ENCODE results near the gene BARHL1.

BARHL1 gene

DNA sequence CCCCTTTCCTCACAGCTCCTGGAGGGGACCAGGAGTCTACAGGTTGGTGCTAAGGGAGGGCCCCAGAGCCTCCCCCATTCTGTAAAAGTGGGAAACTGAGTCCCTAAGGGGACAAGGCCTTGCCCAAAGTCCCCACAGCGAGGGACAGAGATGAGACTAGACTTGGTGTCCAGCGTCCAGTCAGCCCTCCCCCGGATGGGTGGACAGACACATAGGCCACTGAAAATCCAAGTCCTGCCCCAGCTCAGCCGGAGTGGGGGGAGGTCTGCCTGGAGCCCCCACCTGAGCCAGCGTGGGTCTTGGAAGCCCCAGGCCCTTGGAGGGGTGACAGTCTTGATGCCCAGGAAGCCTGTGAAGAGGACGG is 5.2 kb downstream of the BARHL1 start:
- no peak for DNase-seq (ENCODE audit: low read depth, low spot score)
- POLR2A ChIA-PET, result no interaction called here
- CTCF ChIA-PET, result no interaction called here
- no peak overlapping the region for H3K4me3 ChIP-seq (ENCODE audit: low read depth, low read length)
- TF ChIP-seq, protein P1, sequence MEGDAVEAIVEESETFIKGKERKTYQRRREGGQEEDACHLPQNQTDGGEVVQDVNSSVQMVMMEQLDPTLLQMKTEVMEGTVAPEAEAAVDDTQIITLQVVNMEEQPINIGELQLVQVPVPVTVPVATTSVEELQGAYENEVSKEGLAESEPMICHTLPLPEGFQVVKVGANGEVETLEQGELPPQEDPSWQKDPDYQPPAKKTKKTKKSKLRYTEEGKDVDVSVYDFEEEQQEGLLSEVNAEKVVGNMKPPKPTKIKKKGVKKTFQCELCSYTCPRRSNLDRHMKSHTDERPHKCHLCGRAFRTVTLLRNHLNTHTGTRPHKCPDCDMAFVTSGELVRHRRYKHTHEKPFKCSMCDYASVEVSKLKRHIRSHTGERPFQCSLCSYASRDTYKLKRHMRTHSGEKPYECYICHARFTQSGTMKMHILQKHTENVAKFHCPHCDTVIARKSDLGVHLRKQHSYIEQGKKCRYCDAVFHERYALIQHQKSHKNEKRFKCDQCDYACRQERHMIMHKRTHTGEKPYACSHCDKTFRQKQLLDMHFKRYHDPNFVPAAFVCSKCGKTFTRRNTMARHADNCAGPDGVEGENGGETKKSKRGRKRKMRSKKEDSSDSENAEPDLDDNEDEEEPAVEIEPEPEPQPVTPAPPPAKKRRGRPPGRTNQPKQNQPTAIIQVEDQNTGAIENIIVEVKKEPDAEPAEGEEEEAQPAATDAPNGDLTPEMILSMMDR (IDR thresholded peaks at IDR 0.05; ENCODE audit: insufficient read depth, low read length, missing control alignments), result no peak

DNA sequence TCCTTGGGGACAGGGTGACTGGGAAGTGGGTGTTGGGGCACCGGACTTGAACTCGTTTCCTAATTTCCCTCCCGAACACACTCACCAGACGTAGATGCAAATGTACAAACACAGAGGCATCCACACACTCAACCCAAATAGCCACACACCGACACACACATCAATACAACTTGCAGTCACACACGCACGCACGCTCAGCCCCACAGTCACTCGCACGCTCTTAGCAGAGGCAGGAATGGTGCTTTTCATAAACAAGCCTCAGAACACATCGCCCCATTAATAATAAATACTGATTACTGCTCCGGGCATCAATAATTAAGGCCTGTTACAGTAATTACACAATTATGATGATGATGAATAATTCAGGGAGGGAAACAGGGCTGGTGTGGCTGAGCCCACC is 5.7 kb downstream of the BARHL1 start:
- no peak for DNase-seq (ENCODE audit: low read depth, low spot score)
- TF ChIP-seq, protein P1 (IDR thresholded peaks at IDR 0.05; ENCODE audit: insufficient read depth, low read length, missing control alignments), result no peak
- POLR2A ChIA-PET, result no interaction called here
- CTCF ChIA-PET, result no interaction called here
- H3K4me3 ChIP-seq (ENCODE audit: low read depth, low read length), result no peak overlapping the region

DNA sequence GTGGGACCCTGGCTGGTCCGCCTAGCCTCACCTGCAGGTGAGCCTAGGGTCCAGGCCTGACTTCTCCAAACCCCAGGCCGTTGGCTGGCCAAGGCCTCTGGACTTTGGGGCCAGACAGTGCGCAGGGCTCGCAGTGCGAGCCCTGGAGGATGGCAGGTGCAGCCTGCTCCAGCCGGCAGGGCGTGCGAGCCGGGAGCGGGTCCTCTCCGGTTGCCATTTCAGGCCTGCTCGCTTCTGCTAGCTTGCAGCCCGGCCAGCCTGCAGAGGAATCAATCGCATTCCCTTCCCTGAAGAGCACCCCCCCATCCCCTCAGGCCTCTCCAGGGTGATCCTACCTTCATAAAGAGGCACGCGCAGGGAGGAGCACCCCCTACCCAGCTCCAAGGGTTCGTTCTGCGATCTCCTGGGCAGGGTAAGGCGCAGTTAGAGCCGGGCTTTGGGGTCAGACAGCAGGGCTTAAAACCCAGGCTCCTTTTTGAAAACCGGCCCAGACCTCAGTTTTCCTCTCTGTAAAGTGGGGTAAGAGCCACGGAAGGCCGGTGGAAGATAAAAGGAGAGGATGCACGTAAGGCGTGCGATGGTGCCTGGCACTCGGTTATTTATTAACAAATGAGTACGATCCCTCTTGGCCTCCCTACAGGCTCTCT is 6.2 kb downstream of the BARHL1 start:
- no peak overlapping the region for H3K4me3 ChIP-seq (ENCODE audit: low read depth, low read length)
- ChIA-PET CTCF (no interaction called here), POLR2A (no interaction called here)
- no peak for DNase-seq (ENCODE audit: low read depth, low spot score)
- TF ChIP-seq, protein P1 (IDR thresholded peaks at IDR 0.05; ENCODE audit: insufficient read depth, low read length, missing control alignments), result no peak

DNA sequence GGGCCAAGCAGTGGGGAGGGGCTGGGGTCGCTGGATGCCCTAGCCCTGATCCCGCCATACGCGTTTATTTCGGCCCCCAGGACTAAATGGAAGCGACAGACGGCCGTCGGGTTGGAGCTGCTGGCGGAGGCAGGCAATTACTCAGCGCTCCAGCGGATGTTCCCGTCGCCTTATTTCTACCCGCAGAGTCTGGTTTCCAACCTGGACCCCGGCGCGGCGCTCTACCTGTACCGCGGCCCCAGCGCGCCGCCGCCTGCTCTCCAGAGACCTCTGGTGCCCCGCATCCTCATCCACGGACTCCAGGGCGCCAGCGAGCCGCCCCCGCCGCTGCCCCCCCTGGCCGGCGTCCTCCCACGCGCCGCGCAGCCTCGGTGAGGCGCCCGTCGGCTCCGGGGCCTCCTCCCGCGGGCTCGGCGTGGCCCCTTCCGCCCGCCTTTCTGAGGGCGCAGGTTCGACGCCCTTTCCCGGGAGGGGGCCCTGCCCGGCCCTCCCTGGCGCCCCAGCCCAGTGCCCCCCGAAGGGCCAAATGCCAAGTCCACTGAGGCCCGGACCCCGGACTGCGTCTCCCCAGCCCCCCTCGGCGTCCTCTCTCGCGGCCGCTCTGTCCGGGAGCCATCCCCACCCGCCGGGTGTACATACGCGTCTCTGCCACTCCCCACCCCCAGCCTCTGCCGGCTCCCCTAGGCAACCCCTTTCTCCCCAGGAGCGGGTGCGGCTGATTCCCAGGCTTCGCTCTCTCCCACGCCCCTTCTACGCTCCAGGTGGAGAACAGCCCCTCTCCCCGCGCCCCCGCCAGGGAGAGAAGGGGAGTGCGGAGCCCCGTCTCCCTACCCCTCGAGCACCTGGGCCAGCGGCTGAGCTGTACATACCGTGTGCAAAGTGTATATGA is 7.0 kb downstream of the BARHL1 start:
- no peak for DNase-seq (ENCODE audit: low read depth, low spot score)
- ChIA-PET POLR2A (no interaction called here), CTCF (no interaction called here)
- no peak overlapping the region for H3K4me3 ChIP-seq (ENCODE audit: low read depth, low read length)
- TF ChIP-seq, protein P1 (IDR thresholded peaks at IDR 0.05; ENCODE audit: insufficient read depth, low read length, missing control alignments), result no peak

DNA sequence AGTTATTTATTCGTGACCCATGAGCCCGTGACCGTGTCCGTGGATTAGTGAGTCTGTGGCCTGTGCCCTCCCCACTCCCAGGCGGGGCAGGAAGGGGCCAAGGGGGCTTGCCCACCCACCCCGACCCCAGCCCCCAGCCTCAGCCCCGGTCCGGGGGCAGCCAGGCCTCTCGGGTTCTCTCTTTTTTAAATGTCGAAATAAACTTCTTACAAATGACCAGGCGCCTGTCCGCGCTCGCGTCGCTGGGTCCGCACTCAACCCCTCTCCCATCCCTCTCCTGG is 7.6 kb downstream of the BARHL1 start:
- TF ChIP-seq, protein P1 (IDR thresholded peaks at IDR 0.05; ENCODE audit: insufficient read depth, low read length, missing control alignments), result no peak
- DNase-seq (ENCODE audit: low read depth, low spot score), result no peak
- ChIA-PET POLR2A (no interaction called here), CTCF (no interaction called here)
- H3K4me3 ChIP-seq (ENCODE audit: low read depth, low read length), result no peak overlapping the region

- DNase-seq (ENCODE audit: low read depth, low spot score), result no peak
- H3K4me3 ChIP-seq (ENCODE audit: low read depth, low read length), result no peak overlapping the region
- CTCF ChIA-PET, result interaction anchor here (0.9 kb wide), 1 partner anchor 16 kb away, joined by 3 read pairs; no protein-coding TSS in a partner anchor
Measured at GRCh38 chr9:132590318-132591182, 8.1 kb downstream of the BARHL1 start.

More at GRCh38 chr9:132590318-132591182, 8.1 kb downstream of the BARHL1 start:
- POLR2A ChIA-PET, result no interaction called here
- TF ChIP-seq, protein P1 (IDR thresholded peaks at IDR 0.05; ENCODE audit: insufficient read depth, low read length, missing control alignments), result no peak
